Measurements from ENCODE around the gene SARS1.
"Not testable (repeated sequence)": the region's sequence is repeated elsewhere in the genome, so short reads cannot be mapped to it uniquely, and the experiment has no call there.

Gene SARS1

GRCh38 chr1:109213824-109214693, at the start of gene SARS1:
SARS1 (plus strand) TSS chr1:109213918; CDS start chr1:109213993, 75 bp downstream.
- peak; percentile 78 for DNase-seq (ENCODE audit: low read depth)

- DNase-seq (ENCODE audit: low read depth) = no peak
These were observed 49.2 kb upstream of the SARS1 start for GRCh38 chr1:109164538-109164937.

- no peak for DNase-seq (ENCODE audit: low read depth)
These were observed 46.7 kb upstream of the SARS1 start for GRCh38 chr1:109167001-109167506.

- DNase-seq (ENCODE audit: low read depth) = no peak
These were observed 43.5 kb upstream of the SARS1 start for GRCh38 chr1:109170035-109170764.

GRCh38 chr1:109171646-109172045, 42.1 kb upstream of the SARS1 start:
- DNase-seq (ENCODE audit: low read depth) = no peak

- not testable (repeated sequence) for DNase-seq (ENCODE audit: low read depth)
These were observed 37.4 kb upstream of the SARS1 start for GRCh38 chr1:109176349-109176748.

- DNase-seq (ENCODE audit: low read depth) = not testable (repeated sequence)
These were observed 33.0 kb upstream of the SARS1 start for GRCh38 chr1:109180715-109181084.

- peak; percentile 56 for DNase-seq (ENCODE audit: low read depth)
These were observed 32.5 kb upstream of the SARS1 start for GRCh38 chr1:109181085-109181806.

GRCh38 chr1:109181807-109182163, 31.9 kb upstream of the SARS1 start:
- DNase-seq (ENCODE audit: low read depth) = no peak

- no peak for DNase-seq (ENCODE audit: low read depth)
These were observed 30.5 kb upstream of the SARS1 start for GRCh38 chr1:109183058-109183738.

- no peak for DNase-seq (ENCODE audit: low read depth)
These were observed 29.0 kb upstream of the SARS1 start for GRCh38 chr1:109184687-109185086.

GRCh38 chr1:109185357-109185756, 28.4 kb upstream of the SARS1 start:
- DNase-seq (ENCODE audit: low read depth) = no peak

GRCh38 chr1:109185990-109186732, 27.6 kb upstream of the SARS1 start:
- no peak for DNase-seq (ENCODE audit: low read depth)

- no peak for DNase-seq (ENCODE audit: low read depth)
These were observed 27.0 kb upstream of the SARS1 start for GRCh38 chr1:109186733-109187086.

GRCh38 chr1:109187127-109187526, 26.6 kb upstream of the SARS1 start:
- no peak for DNase-seq (ENCODE audit: low read depth)

- DNase-seq (ENCODE audit: low read depth) = no peak
These were observed 25.5 kb upstream of the SARS1 start for GRCh38 chr1:109188200-109188599.

GRCh38 chr1:109188781-109189180, 24.9 kb upstream of the SARS1 start:
- no peak for DNase-seq (ENCODE audit: low read depth)

- DNase-seq (ENCODE audit: low read depth) = no peak
These were observed 23.5 kb upstream of the SARS1 start for GRCh38 chr1:109190189-109190588.

GRCh38 chr1:109191377-109191776, 22.3 kb upstream of the SARS1 start:
- DNase-seq (ENCODE audit: low read depth) = no peak

GRCh38 chr1:109191891-109192290, 21.8 kb upstream of the SARS1 start:
- DNase-seq (ENCODE audit: low read depth) = no peak

GRCh38 chr1:109192433-109192832, 21.3 kb upstream of the SARS1 start:
- DNase-seq (ENCODE audit: low read depth) = no peak

All from fibroblast of gingiva (primary cell).